Middle frontal gyrus (tissue), 1 donor: ENCODE data around the gene CCIN.
"Not testable (repeated sequence)": the region's sequence is repeated elsewhere in the genome, so short reads cannot be mapped to it uniquely, and the experiment has no call there.

Source experiments
- DNase-seq: peaks from one replicate; pipeline ENCODE4 v3.0.0-alpha.2; 2015; ENCODE audit warnings: low spot score; ENCODE audit errors: extremely low spot score

CCIN gene

GRCh38 chr9:36169166-36169565 lies at the start of gene CCIN:
Gene CCIN (plus strand): TSS chr9:36169388. CDS start chr9:36169503, 115 bp downstream.
- DNase-seq: no peak

- DNase-seq: no peak
These were observed 49.7 kb upstream of the CCIN start for GRCh38 chr9:36119476-36119875.

- DNase-seq: no peak
These were observed 48.5 kb upstream of the CCIN start for GRCh38 chr9:36120705-36121104.

- DNase-seq: no peak
These were observed 47.2 kb upstream of the CCIN start for GRCh38 chr9:36121971-36122370.

GRCh38 chr9:36123515-36123914 lies 45.7 kb upstream of the CCIN start:
- DNase-seq: no peak

GRCh38 chr9:36125062-36125855 lies 43.9 kb upstream of the CCIN start:
- DNase-seq: no peak

- DNase-seq: no peak
These were observed 43.0 kb upstream of the CCIN start for GRCh38 chr9:36126016-36126730.

- DNase-seq: no peak
These were observed 41.4 kb upstream of the CCIN start for GRCh38 chr9:36127652-36128244.

- DNase-seq: no peak
These were observed 40.8 kb upstream of the CCIN start for GRCh38 chr9:36128349-36128748.

GRCh38 chr9:36129139-36129538 lies 40.0 kb upstream of the CCIN start:
- DNase-seq: no peak

- not testable (repeated sequence) for DNase-seq
These were observed 37.5 kb upstream of the CCIN start for GRCh38 chr9:36131666-36132065.

GRCh38 chr9:36132086-36132485 lies 37.1 kb upstream of the CCIN start:
- no peak for DNase-seq

- no peak for DNase-seq
These were observed 34.3 kb upstream of the CCIN start for GRCh38 chr9:36134761-36135505.

GRCh38 chr9:36135741-36136271 lies 33.4 kb upstream of the CCIN start:
- DNase-seq: no peak

GRCh38 chr9:36136272-36136893 lies 32.8 kb upstream of the CCIN start, which contains the start of gene GLIPR2:
Gene GLIPR2 (plus strand): TSS chr9:36136733. CDS start chr9:36136779, 46 bp downstream.
- DNase-seq: peak; percentile 50

GRCh38 chr9:36136894-36137391 lies 32.2 kb upstream of the CCIN start:
- no peak for DNase-seq

GRCh38 chr9:36137392-36138004 lies 31.7 kb upstream of the CCIN start:
- DNase-seq: no peak

- DNase-seq: no peak
These were observed 30.7 kb upstream of the CCIN start for GRCh38 chr9:36138496-36138895.

GRCh38 chr9:36138901-36139300 lies 30.3 kb upstream of the CCIN start:
- no peak for DNase-seq
